ENCODE measurements around the gene EXTL1.

- TF ChIP-seq CTCF (conservative IDR thresholded peaks at IDR 0.05), result no peak
- no peak for TF ChIP-seq ZFX (IDR thresholded peaks at IDR 0.05)
Measured at GRCh38 chr1:25994402-25995150, 27.0 kb upstream of the EXTL1 start.
